HCT116 (cell line): ENCODE measurements around the gene TCP11L2.

Experiments used
- CTCF ChIP-seq, 3 experiments: fragments of 200-600 bp in 1 of 3; sonication (generic) in 1 of 3; IDR thresholded peaks in 2 of 3; conservative IDR thresholded peaks in 1 of 3; 2 replicates each; pipeline ENCODE4 v1.5.1; 2012 to 2017; ENCODE audit warnings: low read depth in 2 of 3, low read length in 2 of 3, antibody characterized with exemption in 1 of 3, borderline replicate concordance in 1 of 3, control low read depth in 1 of 3, mild to moderate bottlenecking in 1 of 3, mixed read lengths in 1 of 3, mixed run types in 1 of 3, moderate library complexity in 1 of 3; ENCODE audit not compliant: insufficient read depth in 1 of 3
- EGR1 ChIP-seq: IDR thresholded peaks from 2 replicates; pipeline ENCODE4 v1.6.1; 2012; ENCODE audit warnings: low read depth
- ELF1 ChIP-seq: IDR thresholded peaks from 2 replicates; pipeline ENCODE4 v1.6.1; 2012; ENCODE audit warnings: low read depth, borderline replicate concordance
- EZH2 ChIP-seq: fragments of 200-600 bp; sonication (generic); IDR thresholded peaks from 2 replicates; pipeline ENCODE4 v1.6.1; 2017; ENCODE audit warnings: antibody characterized with exemption, mixed run types
- EZH2phosphoT487 ChIP-seq: fragments of 200-600 bp; IDR thresholded peaks from 2 replicates; pipeline ENCODE4 v1.6.1; 2018; ENCODE audit warnings: antibody characterized with exemption, borderline replicate concordance
- POLR2A ChIP-seq: IDR thresholded peaks from 2 replicates; pipeline ENCODE4 v1.7.0; 2011; ENCODE audit warnings: borderline replicate concordance; ENCODE audit not compliant: insufficient read depth, insufficient read length; ENCODE audit errors: extremely low read depth
- POLR2AphosphoS5 ChIP-seq: IDR thresholded peaks from 2 replicates; pipeline ENCODE4 v1.6.1; 2011; ENCODE audit warnings: mild to moderate bottlenecking, low read depth, low read length, moderate library complexity
- REST ChIP-seq: IDR thresholded peaks from 2 replicates; pipeline ENCODE4 v1.6.1; 2012; ENCODE audit warnings: low read depth
- SIN3A ChIP-seq: IDR thresholded peaks from 2 replicates; pipeline ENCODE4 v1.6.1; 2012; ENCODE audit warnings: low read depth
- SP1 ChIP-seq: IDR thresholded peaks from 2 replicates; pipeline ENCODE4 v1.6.1; 2012; ENCODE audit warnings: low read depth
- SRF ChIP-seq: IDR thresholded peaks from 2 replicates; pipeline ENCODE4 v1.6.1; 2012; ENCODE audit warnings: low read depth
- YY1 ChIP-seq: IDR thresholded peaks from 2 replicates; pipeline ENCODE4 v1.6.1; 2011; ENCODE audit warnings: low read length, low read depth, moderate library complexity, mild to moderate bottlenecking; ENCODE audit not compliant: insufficient replicate concordance; ENCODE audit errors: extremely low read depth
- ZBTB33 ChIP-seq: IDR thresholded peaks from 2 replicates; pipeline ENCODE4 v1.6.1; 2011; ENCODE audit warnings: mild to moderate bottlenecking, low read length, moderate library complexity; ENCODE audit not compliant: insufficient replicate concordance; ENCODE audit errors: extremely low read depth
- ZFX ChIP-seq: fragments of 450-650 bp; IDR thresholded peaks from 2 replicates; pipeline ENCODE4 v1.6.1; 2017

GRCh38 chr12:106307181-106307580, 4.6 kb downstream of the TCP11L2 start:
- TF ChIP-seq ZBTB33 (no peak), POLR2A (no peak), SP1 (no peak), EZH2 (no peak), EGR1 (no peak), YY1 (no peak), CTCF (IDR thresholded peaks at IDR 0.05 in 2 of 3, conservative IDR thresholded peaks at IDR 0.05 in 1 of 3; ENCODE audit: borderline replicate concordance in 1 of 3, insufficient read depth in 1 of 3, low read depth in 2 of 3, low read length in 2 of 3) (no peak), POLR2AphosphoS5 (no peak), SIN3A (no peak), ZFX (no peak), EZH2phosphoT487 (no peak), ELF1 (no peak), SRF (no peak), REST (no peak)
